ENCODE data around the gene ETAA1.

The ETAA1 gene

DNA sequence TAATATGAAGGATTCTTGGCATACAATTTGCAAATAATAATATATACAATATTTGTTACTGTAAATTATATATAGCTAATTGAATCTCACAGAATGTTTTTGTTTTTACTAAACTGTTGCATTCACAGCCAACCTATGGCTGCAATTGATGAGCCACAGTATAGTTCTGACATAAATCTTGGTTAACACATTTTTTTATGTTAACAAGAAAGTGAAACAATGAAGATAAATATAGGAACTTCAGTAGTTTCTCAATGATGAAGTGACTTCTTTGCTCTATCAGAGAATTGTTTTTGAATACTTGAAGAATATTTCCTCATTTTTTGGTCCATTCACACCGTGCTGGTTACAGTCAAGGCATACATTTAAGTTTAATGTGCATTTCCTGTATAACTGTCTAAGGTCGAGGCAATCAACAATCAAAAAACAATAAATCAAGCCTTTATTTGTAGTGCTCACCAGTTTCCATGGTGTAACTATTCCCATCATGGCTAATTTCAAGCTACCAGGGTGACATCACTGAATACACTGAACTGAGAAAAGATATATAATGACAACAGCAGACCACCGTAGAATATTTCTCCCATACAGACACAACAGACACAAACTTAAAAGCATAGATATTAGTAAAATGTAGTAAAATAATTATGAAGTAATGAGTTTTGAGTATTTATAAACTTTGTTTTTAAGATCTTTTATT is 12.9 kb upstream of the ETAA1 start:
- Histone ChIP-seq H3K27me3 (no peaks in the 10 kb centered on the region), H3K9me3 (no peaks in the 10 kb centered on the region), H3K4me3 (ENCODE audit: low read depth, low read length) (no peak overlapping the region), H3K36me3 (no peaks in the 10 kb centered on the region), H3K4me1 (peaks cover 11% of the 10 kb centered on the region)
- DNase-seq, result no peak
- TF ChIP-seq CTCF (IDR thresholded peaks at IDR 0.05; ENCODE audit: low read depth, low read length), result no peak

GRCh38 chr2:67388680-67389079 is 8.5 kb upstream of the ETAA1 start:
- no peak for DNase-seq
- no peaks in the 10 kb centered on the region for H3K27me3 ChIP-seq
- no peaks in the 10 kb centered on the region for H3K9me3 ChIP-seq
- no peaks in the 10 kb centered on the region for H3K36me3 ChIP-seq
- H3K4me3 ChIP-seq (ENCODE audit: low read depth, low read length), result no peak overlapping the region
- peaks cover 10% of the 10 kb centered on the region for H3K4me1 ChIP-seq
- no peak for TF ChIP-seq CTCF (IDR thresholded peaks at IDR 0.05; ENCODE audit: low read depth, low read length)

DNA sequence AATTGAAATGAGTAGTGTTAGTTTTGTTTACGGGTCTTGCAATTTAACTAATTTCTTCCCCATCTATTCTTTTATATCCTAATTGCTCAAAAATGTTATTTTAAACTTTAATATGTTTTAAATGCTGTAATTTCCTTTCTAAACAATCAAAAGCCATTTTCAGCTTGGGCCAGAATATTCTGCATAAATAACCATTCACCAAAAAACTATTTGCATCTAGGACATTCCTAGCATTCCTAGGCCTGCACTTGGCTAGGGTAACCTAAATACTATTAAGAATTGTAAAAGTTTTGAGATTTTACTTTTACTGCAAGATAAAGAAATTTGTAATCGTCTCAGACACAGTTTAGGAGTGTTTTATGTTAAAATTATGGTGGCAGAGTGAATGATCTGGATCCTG is 7.8 kb upstream of the ETAA1 start:
- Histone ChIP-seq H3K4me3 (ENCODE audit: low read depth, low read length) (no peak overlapping the region), H3K36me3 (no peaks in the 10 kb centered on the region), H3K4me1 (peaks cover 10% of the 10 kb centered on the region), H3K9me3 (no peaks in the 10 kb centered on the region), H3K27me3 (no peaks in the 10 kb centered on the region)
- no peak for TF ChIP-seq CTCF (IDR thresholded peaks at IDR 0.05; ENCODE audit: low read depth, low read length)
- DNase-seq, result no peak

GRCh38 chr2:67389788-67390187 is 7.3 kb upstream of the ETAA1 start:
- no peaks in the 10 kb centered on the region for H3K36me3 ChIP-seq
- peak; percentile 44 for DNase-seq
- H3K27me3 ChIP-seq, result no peaks in the 10 kb centered on the region
- no peak for TF ChIP-seq CTCF (IDR thresholded peaks at IDR 0.05; ENCODE audit: low read depth, low read length)
- no peaks in the 10 kb centered on the region for H3K9me3 ChIP-seq
- no peak overlapping the region for H3K4me3 ChIP-seq (ENCODE audit: low read depth, low read length)
- peaks cover 10% of the 10 kb centered on the region for H3K4me1 ChIP-seq

GRCh38 chr2:67393237-67393636 is 3.9 kb upstream of the ETAA1 start:
- no peak for DNase-seq
- no peak overlapping the region for H3K4me3 ChIP-seq (ENCODE audit: low read depth, low read length)
- no peaks in the 10 kb centered on the region for H3K27me3 ChIP-seq
- no peaks in the 10 kb centered on the region for H3K9me3 ChIP-seq
- peaks cover 10% of the 10 kb centered on the region for H3K4me1 ChIP-seq
- no peaks in the 10 kb centered on the region for H3K36me3 ChIP-seq
- TF ChIP-seq CTCF (IDR thresholded peaks at IDR 0.05; ENCODE audit: low read depth, low read length), result no peak

- no peak for DNase-seq
- no peaks in the 10 kb centered on the region for H3K36me3 ChIP-seq
- no peak for TF ChIP-seq CTCF (IDR thresholded peaks at IDR 0.05; ENCODE audit: low read depth, low read length)
- peaks cover 4% of the 10 kb centered on the region; the same call in 1 of the 2 replicates for H3K4me1 ChIP-seq
- H3K4me3 ChIP-seq (ENCODE audit: low read depth, low read length), result no peak overlapping the region
- H3K27me3 ChIP-seq, result no peaks in the 10 kb centered on the region
- H3K9me3 ChIP-seq, result no peaks in the 10 kb centered on the region
Observed at GRCh38 chr2:67394734-67395133, 2.4 kb upstream of the ETAA1 start.
